Liver (tissue), 9 donors: ENCODE measurements around the gene SLC9C1. TPM values are rescaled to one million over a fixed set of nuclear protein-coding genes. Genes with fewer than 3 reads are reported as not detected.

ENCODE experiments used
- DNase-seq: peaks from one replicate; pipeline ENCODE4 v3.0.0-alpha.2; 2017; ENCODE audit warnings: low spot score
- H3K27ac ChIP-seq, 2 donors: one replicate each; pipeline ENCODE4 v1.7.0; 2013; ENCODE audit warnings: inconsistent platforms in 2 of 2, low read length in 2 of 2, control low read depth in 1 of 2, low read depth in 1 of 2, mild to moderate bottlenecking in 1 of 2
- H3K27me3 ChIP-seq, 4 donors: one replicate each; pipeline versions ENCODE4 v1.6.1 to v1.7.0; 2013; ENCODE audit warnings: low read length in 3 of 4, inconsistent platforms in 1 of 4, mild to moderate bottlenecking in 1 of 4, moderate library complexity in 1 of 4; ENCODE audit not compliant: control insufficient read depth in 4 of 4, insufficient read depth in 4 of 4
- H3K36me3 ChIP-seq, 4 donors: one replicate each; pipeline versions ENCODE4 v1.6.1 to v1.7.0; 2013; ENCODE audit warnings: low read length in 3 of 4, mild to moderate bottlenecking in 3 of 4, low read depth in 1 of 4, moderate library complexity in 1 of 4; ENCODE audit not compliant: control insufficient read depth in 4 of 4, insufficient read depth in 3 of 4
- H3K4me1 ChIP-seq, 4 donors: one replicate each; pipeline versions ENCODE4 v1.6.1 to v1.7.0; 2013; ENCODE audit warnings: low read length in 3 of 4, mild to moderate bottlenecking in 3 of 4, moderate library complexity in 1 of 4; ENCODE audit not compliant: control insufficient read depth in 4 of 4, insufficient read depth in 4 of 4
- H3K4me3 ChIP-seq, 3 donors: one replicate each; pipeline versions ENCODE4 v1.6.1 to v1.7.0; 2013; ENCODE audit warnings: low read length in 3 of 3, control low read depth in 1 of 3, low read depth in 1 of 3, mild to moderate bottlenecking in 1 of 3
- H3K9ac ChIP-seq, 2 donors: one replicate each; pipeline ENCODE4 v1.7.0; 2013; ENCODE audit warnings: low read length in 2 of 2, mild to moderate bottlenecking in 2 of 2, moderate library complexity in 2 of 2, control low read depth in 1 of 2, low read depth in 1 of 2
- H3K9me3 ChIP-seq, 4 donors: one replicate each; pipeline versions ENCODE4 v1.6.1 to v1.7.0; 2013; ENCODE audit warnings: low read length in 3 of 4; ENCODE audit not compliant: control insufficient read depth in 4 of 4
- ATF3 ChIP-seq: IDR thresholded peaks from 2 replicates; pipeline ENCODE4 v1.6.1; 2016; ENCODE audit warnings: antibody characterized with exemption
- EGR1 ChIP-seq, 2 donors: IDR thresholded peaks; 2 replicates each; pipeline ENCODE4 v1.6.1; 2016 to 2018; ENCODE audit warnings: antibody characterized with exemption in 2 of 2, low read depth in 2 of 2
- FOXA1 ChIP-seq: IDR thresholded peaks from 2 replicates; pipeline ENCODE4 v1.6.1; 2016; ENCODE audit warnings: antibody characterized with exemption
- GABPA ChIP-seq, 2 donors: IDR thresholded peaks in 1 of 2; conservative IDR thresholded peaks in 1 of 2; 2 replicates each; pipeline ENCODE4 v1.6.1; 2016; ENCODE audit warnings: antibody characterized with exemption in 2 of 2, mild to moderate bottlenecking in 1 of 2, moderate library complexity in 1 of 2
- HNF4A ChIP-seq, 2 donors: conservative IDR thresholded peaks; 2 replicates each; pipeline ENCODE4 v1.6.1; 2016; ENCODE audit warnings: antibody characterized with exemption in 2 of 2, mild to moderate bottlenecking in 2 of 2
- JUND ChIP-seq, 2 donors: IDR thresholded peaks; 2 replicates each; pipeline ENCODE4 v1.6.1; 2016; ENCODE audit warnings: antibody characterized with exemption in 2 of 2
- REST ChIP-seq: IDR thresholded peaks from 2 replicates; pipeline ENCODE4 v1.6.1; 2016; ENCODE audit warnings: antibody characterized with exemption, mild to moderate bottlenecking
- RXRA ChIP-seq, 2 donors: IDR thresholded peaks; 2 replicates each; pipeline ENCODE4 v1.6.1; 2017 to 2018; ENCODE audit warnings: antibody characterized with exemption in 2 of 2, mild to moderate bottlenecking in 1 of 2
- YY1 ChIP-seq: IDR thresholded peaks from 2 replicates; pipeline ENCODE4 v1.6.1; 2016; ENCODE audit warnings: antibody characterized with exemption, mild to moderate bottlenecking
- ZBTB33 ChIP-seq: IDR thresholded peaks from 2 replicates; pipeline ENCODE4 v1.6.1; 2016; ENCODE audit warnings: antibody characterized with exemption
- polyA plus RNA-seq, 2 donors: library from polyadenylated mRNA; stranded (reverse) in 1 of 2; unstranded in 1 of 2; fragments of 200-250 nt in 1 of 2; fragments of >200 nt in 1 of 2; fragmentation: Nextera tagmentation in 1 of 2; extraction: Ambion mirVana in 1 of 2; gene quantifications; one replicate each; pipeline versions ENCODE4 v1.2.1 to v1.2.3, GENCODE V29; 2013 to 2015
- total RNA-seq, 2 donors: library from RNA; depleted of rRNA; stranded (reverse); fragments of >200 nt; gene quantifications; one replicate each; pipeline ENCODE4 v1.2.3, GENCODE V29; 2014
- donor health status: healthy.
- donor health status: healthy.
- donor health status: healthy.
- donor health status: healthy.
- donor health status: healthy.

Gene SLC9C1
- total and polyA plus RNA-seq, 4 donors, result 0.28 TPM; not detected in 3

- TF ChIP-seq REST (no peak), GABPA (IDR thresholded peaks at IDR 0.05 in 1 of 2, conservative IDR thresholded peaks at IDR 0.05 in 1 of 2) (no peak)
These were observed 8.3 kb upstream of the SLC9C1 start (continued) for GRCh38 chr3:112302150-112302830.

GRCh38 chr3:112298781-112299180, 4.8 kb upstream of the SLC9C1 start:
- Histone ChIP-seq H3K4me1 (peaks cover 0 to 6% (median 2%) of the 10 kb centered on the region in 4 donors), H3K27ac (no peak overlapping the region), H3K36me3 (no peaks in the 10 kb centered on the region), H3K27me3 (no peaks in the 10 kb centered on the region), H3K9ac (no peak overlapping the region), H3K9me3 (no peaks in the 10 kb centered on the region), H3K4me3 (no peak overlapping the region)
- DNase-seq, result no peak
- no peak for TF ChIP-seq REST
- TF ChIP-seq ZBTB33, result no peak
- no peak for TF ChIP-seq HNF4A (conservative IDR thresholded peaks at IDR 0.05)
- TF ChIP-seq FOXA1, result no peak
- no peak for TF ChIP-seq ATF3
- TF ChIP-seq JUND (IDR thresholded peaks at IDR 0.05), result no peak
- no peak for TF ChIP-seq YY1
- TF ChIP-seq EGR1 (IDR thresholded peaks at IDR 0.05; ENCODE audit: low read depth in 2 of 2), result no peak
- no peak for TF ChIP-seq RXRA (IDR thresholded peaks at IDR 0.05)
- no peak for TF ChIP-seq GABPA (IDR thresholded peaks at IDR 0.05 in 1 of 2, conservative IDR thresholded peaks at IDR 0.05 in 1 of 2)
